ENCODE measurements around the gene CCDC71.

GRCh38 chr3:49122022-49122421 lies 44.1 kb downstream of the CCDC71 start:
- TF ChIP-seq EZH2phosphoT487 (IDR thresholded peaks at IDR 0.05; ENCODE audit: insufficient read depth, low read depth): no peak
- TF ChIP-seq EZH2 (IDR thresholded peaks at IDR 0.05; ENCODE audit: insufficient read depth, poor library complexity, severe bottlenecking): no peak

Measured in GM23248 (cell line).